Measurements from ENCODE around the gene APBA1. TPM values are rescaled to one million over a fixed set of nuclear protein-coding genes. Genes with fewer than 3 reads are reported as not detected.

APBA1 gene
- polyA plus RNA-seq, 1 of the 3 experiments (the other 2 are of a cell fraction), result 3.1 TPM

- Histone ChIP-seq H3K79me2 (ENCODE audit: insufficient read depth) (no peaks in the 10 kb centered on the region), H3K4me1 (ENCODE audit: control insufficient read depth in 1 of 2, insufficient read depth in 2 of 2, low read depth in 1 of 2, low read length in 1 of 2) (no peaks in the 10 kb centered on the region; a peak in 1 of 4 replicates), H3K27me3 (ENCODE audit: insufficient read depth) (no peaks in the 10 kb centered on the region), H3K9me2 (no peaks in the 10 kb centered on the region), H3K4me2 (no peak overlapping the region), H3K27ac (ENCODE audit: low read depth in 2 of 2, low read length in 1 of 2) (no peak overlapping the region), H2AFZ (ENCODE audit: low read depth) (no peak overlapping the region), H3K36me3 (replicated peaks in 1 of 2; ENCODE audit: control insufficient read depth in 1 of 2, insufficient read depth in 2 of 2, low read length in 1 of 2) (no peaks in the 10 kb centered on the region), H3K9ac (no peak overlapping the region), H4K20me1 (ENCODE audit: insufficient read depth) (no peaks in the 10 kb centered on the region), H3K9me3 (no peaks in the 10 kb centered on the region), H3F3A (replicated peaks; ENCODE audit: insufficient read depth) (no peaks in the 10 kb centered on the region), H3K4me3 (ENCODE audit: low read depth in 2 of 2, low read length in 1 of 2) (no peak overlapping the region)
- DNase-seq, result no peak
- ChIA-PET CTCF (no interaction called here), POLR2A (no interaction called here)
- WGBS (ENCODE audit: low lambda C conversion rate), result 84% methylated on average over 1 of the region's 1 CpG
- TF ChIP-seq IRF3 (IDR thresholded peaks at IDR 0.05; ENCODE audit: low read depth, low read length), result no peak
- TF ChIP-seq POLR2AphosphoS5 (IDR thresholded peaks at IDR 0.05; ENCODE audit: low read depth, low read length), result no peak
- no peak for TF ChIP-seq RCOR1 (IDR thresholded peaks at IDR 0.05; ENCODE audit: low read length)
- no peak for TF ChIP-seq YY1 (IDR thresholded peaks at IDR 0.05; ENCODE audit: low read depth)
- TF ChIP-seq EP300 (IDR thresholded peaks at IDR 0.05; ENCODE audit: borderline replicate concordance in 1 of 2, low read depth in 1 of 2, low read length in 1 of 2), result no peak
- no peak for TF ChIP-seq ELF1 (IDR thresholded peaks at IDR 0.05)
- TF ChIP-seq PBX3 (IDR thresholded peaks at IDR 0.05), result no peak
- TF ChIP-seq MAX (IDR thresholded peaks at IDR 0.05; ENCODE audit: low read depth), result no peak
Observed at GRCh38 chr9:69619233-69619632, 52.9 kb downstream of the APBA1 start.

GRCh38 chr9:69617006-69617405, 55.2 kb downstream of the APBA1 start:
- ChIA-PET POLR2A (no interaction called here), CTCF (no interaction called here)
- Histone ChIP-seq H3K36me3 (replicated peaks in 1 of 2; ENCODE audit: control insufficient read depth in 1 of 2, insufficient read depth in 2 of 2, low read length in 1 of 2) (no peaks in the 10 kb centered on the region), H3K9ac (no peak overlapping the region), H3K27me3 (ENCODE audit: insufficient read depth) (no peaks in the 10 kb centered on the region), H3K4me2 (no peak overlapping the region), H3K4me3 (ENCODE audit: low read depth in 2 of 2, low read length in 1 of 2) (no peak overlapping the region), H3K9me3 (no peaks in the 10 kb centered on the region), H3K4me1 (ENCODE audit: control insufficient read depth in 1 of 2, insufficient read depth in 2 of 2, low read depth in 1 of 2, low read length in 1 of 2) (no peaks in the 10 kb centered on the region; a peak in 1 of 4 replicates), H2AFZ (ENCODE audit: low read depth) (no peak overlapping the region), H3K27ac (ENCODE audit: low read depth in 2 of 2, low read length in 1 of 2) (no peak overlapping the region), H3K9me2 (no peaks in the 10 kb centered on the region), H3K79me2 (ENCODE audit: insufficient read depth) (no peaks in the 10 kb centered on the region), H4K20me1 (ENCODE audit: insufficient read depth) (no peaks in the 10 kb centered on the region), H3F3A (replicated peaks; ENCODE audit: insufficient read depth) (peaks cover 2% of the 10 kb centered on the region)
- no peak for TF ChIP-seq FOXM1 (IDR thresholded peaks at IDR 0.05; ENCODE audit: low read depth)
- no peak for TF ChIP-seq MXI1 (IDR thresholded peaks at IDR 0.05; ENCODE audit: low read depth, low read length)
- TF ChIP-seq GABPA (IDR thresholded peaks at IDR 0.05; ENCODE audit: low read depth), result no peak
- no peak for TF ChIP-seq SIN3A (IDR thresholded peaks at IDR 0.05; ENCODE audit: borderline replicate concordance, low read depth, low read length)
- TF ChIP-seq NRF1 (IDR thresholded peaks at IDR 0.05; ENCODE audit: low read depth, low read length), result no peak
- TF ChIP-seq RAD21 (IDR thresholded peaks at IDR 0.05; ENCODE audit: low read length), result no peak
- no peak for TF ChIP-seq ELF1 (IDR thresholded peaks at IDR 0.05)
- no peak for TF ChIP-seq JUND (IDR thresholded peaks at IDR 0.05)
- no peak for TF ChIP-seq CTCF (IDR thresholded peaks at IDR 0.05)
- no peak for TF ChIP-seq EZH2phosphoT487 (IDR thresholded peaks at IDR 0.05; ENCODE audit: borderline replicate concordance, low read depth)
- no peak for TF ChIP-seq RXRA (IDR thresholded peaks at IDR 0.05; ENCODE audit: borderline replicate concordance, low read depth)
- TF ChIP-seq GATA2 (CRISPR knock-in tag; IDR thresholded peaks at IDR 0.05), result no peak
- DNase-seq, result no peak
